Stimulated activated CD4-positive, alpha-beta T cell treated with anti-CD3 and anti-CD28 coated beads, Interleukin-12 subunit alpha, Interleukin-12 subunit beta, amount 100 ng/mL, for 48 hours (primary cell): ENCODE data around the gene PRRT4.
A peak's percentile ranks its signal among the peaks of the same experiment; 100 is the strongest.

Source experiments
- DNase-seq, 3 donors: peaks; one replicate each; pipeline ENCODE4 v3.0.0-alpha.2; 2020; ENCODE audit warnings: low read depth in 2 of 3, low spot score in 1 of 3

Gene PRRT4

DNA sequence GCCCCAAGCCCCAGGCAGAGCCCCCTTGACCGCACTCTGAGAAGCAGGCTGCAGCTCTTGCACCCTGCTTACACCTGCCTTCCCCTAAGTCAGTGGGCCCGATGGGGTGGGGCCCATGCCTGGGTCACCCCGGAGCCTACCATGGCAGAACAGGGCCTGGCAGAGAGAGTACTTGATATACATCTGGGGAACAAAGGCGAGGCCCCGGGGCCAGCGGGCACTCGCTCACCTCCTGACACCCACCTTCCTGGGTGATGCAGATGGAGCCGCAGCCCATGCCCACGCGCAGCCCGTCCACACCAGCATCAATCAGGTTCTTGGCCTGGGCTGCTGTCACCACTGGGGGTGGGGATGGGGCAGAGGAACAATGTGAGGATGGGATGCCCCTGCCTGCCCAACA is 34.9 kb upstream of the PRRT4 start:
- no peak for DNase-seq

DNA sequence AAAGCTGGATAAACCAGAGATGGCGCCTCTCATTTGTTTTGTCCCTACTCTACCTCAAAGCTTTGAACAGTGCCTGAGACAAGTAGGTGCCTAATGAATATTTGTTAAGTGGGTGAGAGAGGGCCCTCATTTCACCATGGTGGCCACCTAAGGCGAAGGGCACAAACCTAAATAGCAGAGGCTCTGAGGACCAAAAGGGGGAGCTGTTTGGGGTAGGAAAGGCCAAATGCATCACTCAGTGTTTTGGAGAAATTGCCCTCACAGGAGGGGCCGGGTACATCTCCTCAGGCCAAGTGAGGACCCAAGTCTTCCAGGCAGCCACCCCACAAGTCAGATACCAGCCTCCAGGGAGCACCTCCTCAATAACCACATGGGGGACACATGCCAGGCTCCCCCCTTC is 34.3 kb upstream of the PRRT4 start:
- no peak for DNase-seq

- DNase-seq: no peak
These were observed 33.5 kb upstream of the PRRT4 start for GRCh38 chr7:128394904-128395496.

DNA sequence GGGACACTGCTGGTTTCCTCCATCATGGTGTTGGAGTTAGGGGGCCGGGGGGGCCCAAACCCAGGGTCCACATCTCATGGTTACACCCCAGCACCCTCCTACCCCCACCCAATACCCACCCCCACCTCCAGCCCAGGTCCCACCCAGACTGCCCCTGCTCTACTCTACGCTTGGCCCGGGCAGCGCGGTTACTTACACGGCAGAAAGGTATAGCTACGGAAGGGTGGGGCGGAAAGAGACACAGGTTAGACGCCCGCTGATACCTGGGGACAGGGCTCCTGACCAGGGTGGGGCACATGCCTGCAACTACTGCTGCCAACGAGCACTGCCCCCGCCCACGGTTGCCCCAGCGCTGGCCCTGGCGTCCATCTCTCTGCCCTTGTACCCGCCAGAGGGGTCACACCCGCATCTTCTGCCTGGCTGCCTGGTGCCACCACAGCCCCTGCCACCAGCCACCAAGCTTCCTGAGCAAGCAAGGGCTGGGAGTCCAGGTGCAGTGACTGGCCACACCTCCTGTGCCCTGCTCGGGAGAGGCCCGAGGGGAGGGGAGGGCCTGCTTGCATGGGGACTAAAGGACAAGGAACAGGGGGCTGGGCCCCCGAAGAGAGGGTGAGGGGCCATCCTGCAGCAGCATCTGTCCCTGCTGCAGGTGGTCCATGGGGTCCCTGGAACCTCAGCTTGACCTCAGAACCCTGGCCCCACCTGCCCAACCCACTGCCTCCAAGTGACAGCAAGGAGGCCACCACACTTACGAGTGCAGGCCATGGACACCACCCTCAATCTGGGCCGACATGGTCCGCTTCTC is 32.2 kb upstream of the PRRT4 start:
- DNase-seq: no peak

DNA sequence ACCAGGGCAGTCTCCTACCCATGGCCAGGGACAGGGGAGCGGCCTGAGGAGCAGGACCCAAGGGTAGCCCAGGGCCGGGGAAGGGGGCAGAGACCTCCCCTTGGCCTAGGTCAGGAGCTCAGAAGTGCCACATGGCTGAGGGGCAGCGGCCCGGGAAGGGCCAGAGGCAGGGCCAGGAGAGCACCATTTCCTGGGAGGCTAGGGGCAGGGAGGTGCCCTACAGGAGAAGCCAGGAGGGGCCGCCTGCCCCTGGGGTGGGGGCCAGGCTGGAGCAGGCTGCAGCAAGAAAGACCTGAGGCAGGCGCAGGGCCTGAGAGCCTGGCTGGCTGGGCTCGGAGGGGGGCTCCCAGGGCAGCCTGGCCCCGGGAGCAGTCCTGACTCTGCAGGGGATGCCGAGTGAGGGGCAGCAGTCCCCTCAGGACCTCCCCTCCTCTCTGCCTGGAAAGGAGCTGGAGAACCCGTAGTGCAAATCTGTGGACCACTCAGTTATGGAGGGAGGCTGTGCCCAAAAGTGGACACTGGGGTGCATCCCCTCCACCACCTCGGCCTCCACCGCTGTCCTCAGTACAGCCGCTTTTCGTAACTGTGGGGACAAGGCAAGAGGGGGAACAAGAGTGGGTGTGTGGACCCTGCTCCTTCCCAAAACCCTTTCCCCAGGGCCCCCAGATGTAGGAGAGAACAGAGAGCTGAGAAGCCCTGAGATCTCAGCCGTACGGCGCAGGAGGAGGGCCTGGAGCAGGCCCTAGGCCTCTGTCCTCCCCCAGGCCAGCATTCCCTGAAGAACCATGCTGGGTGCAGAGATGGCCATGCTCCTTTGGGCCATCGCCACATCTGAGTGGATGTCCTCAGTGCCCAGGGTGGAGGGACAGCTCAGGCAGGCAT is 31.2 kb upstream of the PRRT4 start:
- no peak for DNase-seq

- DNase-seq: no peak
These were observed 30.3 kb upstream of the PRRT4 start for GRCh38 chr7:128391805-128392204.

GRCh38 chr7:128390871-128391565 is 29.5 kb upstream of the PRRT4 start:
- DNase-seq: no peak

DNA sequence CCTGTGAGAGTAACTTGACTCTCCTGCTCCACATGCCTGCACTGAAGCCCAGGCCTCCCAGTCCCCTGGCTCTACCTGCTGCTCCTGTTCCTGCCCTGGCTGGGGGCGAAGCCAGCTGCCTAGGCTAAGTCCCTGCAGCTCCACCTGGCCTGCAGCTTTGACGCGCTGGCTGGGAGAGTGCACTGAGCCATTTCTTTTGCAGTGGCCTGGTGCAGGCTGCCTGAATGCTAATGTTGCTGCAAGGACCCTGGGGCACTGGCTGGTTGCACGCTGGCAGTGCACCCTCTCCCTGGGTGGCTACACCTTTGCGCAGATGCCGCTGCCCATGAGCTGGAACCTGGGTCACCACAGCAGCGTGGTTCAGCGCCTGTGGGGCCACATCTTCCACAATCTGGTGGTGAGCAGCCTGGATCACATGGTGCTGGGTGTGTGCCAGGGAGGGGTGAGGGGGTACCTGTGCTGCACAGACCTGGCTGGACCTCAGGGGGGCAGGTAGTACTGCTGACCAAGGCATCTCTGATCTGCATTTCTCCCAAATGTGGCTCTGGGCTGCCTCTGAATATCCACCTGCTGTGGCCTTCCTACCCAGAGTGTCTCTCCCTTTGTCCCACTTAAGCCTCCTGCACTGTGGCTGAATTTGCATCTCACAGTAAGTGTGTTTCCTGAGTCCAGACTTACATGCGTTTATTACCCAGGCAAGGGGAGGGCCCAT is 28.3 kb upstream of the PRRT4 start:
- DNase-seq: no peak

DNA sequence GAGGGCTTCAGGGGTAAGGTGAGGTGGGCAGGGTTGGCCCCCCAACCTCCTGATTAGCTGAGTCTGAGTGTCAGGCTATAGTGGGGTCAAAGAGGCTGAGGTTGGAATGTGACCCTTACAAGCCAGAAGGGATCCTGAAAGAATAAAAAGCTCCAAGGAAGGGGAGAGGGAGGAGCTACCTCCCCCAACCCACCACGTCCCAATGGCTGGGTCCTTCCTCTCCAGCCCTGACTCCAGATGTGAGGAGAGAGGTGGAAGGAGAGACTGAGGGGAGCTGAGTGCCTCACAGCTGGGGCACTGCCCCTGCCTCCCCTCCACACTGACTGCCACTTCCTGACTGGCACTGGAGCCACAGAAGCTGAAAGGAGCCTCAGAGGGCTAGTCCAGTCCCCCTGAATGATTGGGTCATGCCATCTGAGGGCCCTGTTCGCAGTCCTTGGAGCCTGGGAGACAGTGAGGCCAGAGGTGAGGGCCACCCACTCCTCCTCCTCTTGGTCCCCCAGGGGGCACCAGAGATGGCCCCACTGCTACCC is 27.7 kb upstream of the PRRT4 start:
- no peak for DNase-seq

DNA sequence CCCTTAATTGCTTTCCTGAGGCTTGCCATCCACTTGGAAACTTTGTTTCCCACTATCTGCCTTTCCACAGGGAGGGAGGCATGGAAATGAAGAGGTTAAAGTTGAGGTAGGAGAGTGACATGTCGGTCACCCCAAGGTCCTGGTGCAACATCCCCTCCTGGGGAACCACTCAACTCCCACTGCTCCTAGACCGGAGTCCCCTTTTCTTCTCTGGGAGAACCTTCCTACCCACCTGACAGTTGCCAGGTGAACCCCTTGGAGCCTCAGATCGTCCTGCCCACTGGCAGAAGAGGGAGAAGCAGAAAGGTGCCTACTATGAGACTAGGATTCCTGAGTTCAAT is 26.6 kb upstream of the PRRT4 start:
- no peak for DNase-seq

- peak; percentile 48 to 62 (median 61) for DNase-seq
These were observed 26.0 kb upstream of the PRRT4 start for GRCh38 chr7:128387216-128388144.

DNA sequence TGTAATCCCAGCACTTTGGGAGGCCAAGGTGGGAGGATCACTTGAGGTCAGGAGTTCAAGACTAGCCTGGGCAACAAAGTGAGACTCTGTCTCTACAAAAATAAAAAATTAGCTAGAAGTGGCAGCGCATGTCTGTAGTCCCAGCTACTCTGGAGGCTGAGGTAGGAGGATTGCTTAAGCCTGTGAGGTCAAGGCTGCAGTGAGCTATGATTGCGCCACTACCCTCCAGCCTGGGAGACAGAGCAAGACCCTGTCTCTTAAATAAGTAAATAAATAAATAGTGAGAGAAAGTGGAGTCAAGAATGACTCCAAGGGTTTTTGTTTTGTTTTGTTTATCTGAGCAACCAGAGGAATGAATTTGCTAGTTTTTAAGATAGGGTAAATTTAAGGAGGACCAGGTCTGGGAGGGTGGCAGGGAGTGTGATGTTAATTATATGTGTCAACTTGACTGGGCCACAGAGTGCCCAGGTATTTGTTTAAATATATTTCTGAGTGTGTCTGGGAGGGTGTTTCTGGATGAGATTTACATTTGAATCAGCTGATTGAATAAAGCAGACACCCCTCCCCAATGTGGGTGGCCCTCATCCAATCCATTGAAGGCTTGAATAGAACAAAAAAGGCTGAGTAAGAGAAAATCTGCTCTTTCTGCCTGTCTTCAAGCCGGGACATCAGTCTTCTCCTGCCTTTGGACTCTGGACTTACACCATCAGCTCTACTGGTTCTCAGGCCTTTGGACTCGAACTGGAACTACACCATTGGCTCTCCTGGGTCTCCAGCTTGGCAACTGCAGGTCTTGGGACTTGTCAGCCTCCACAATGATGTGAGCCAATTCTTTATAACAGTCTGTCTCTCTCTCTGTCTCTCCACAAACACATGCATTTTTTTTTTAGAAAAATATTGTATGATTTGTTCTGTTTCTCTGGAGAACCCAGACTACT is 24.8 kb upstream of the PRRT4 start:
- DNase-seq: no peak

- DNase-seq: no peak
These were observed 23.2 kb upstream of the PRRT4 start for GRCh38 chr7:128384726-128385125.

DNA sequence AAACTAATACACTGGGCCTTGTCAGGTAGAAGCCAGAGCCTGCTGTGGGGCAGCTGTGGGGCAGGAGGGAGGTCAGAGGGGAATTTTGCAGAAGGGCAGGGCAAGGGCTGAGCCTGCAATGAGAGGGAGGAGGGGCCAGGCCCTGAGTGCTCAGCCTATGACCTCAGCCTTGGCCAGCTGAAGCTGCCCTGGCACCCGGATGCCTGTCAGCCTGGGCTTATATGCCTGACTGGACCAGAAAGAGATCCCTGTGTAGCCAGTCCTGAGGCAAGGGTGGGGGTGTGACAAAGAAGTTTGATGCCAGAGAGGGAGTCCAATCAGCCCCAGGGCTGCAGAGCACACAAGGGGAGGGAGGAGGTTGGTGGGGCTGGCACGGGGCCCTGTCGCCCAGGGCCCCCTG is 22.3 kb upstream of the PRRT4 start:
- DNase-seq: no peak

DNA sequence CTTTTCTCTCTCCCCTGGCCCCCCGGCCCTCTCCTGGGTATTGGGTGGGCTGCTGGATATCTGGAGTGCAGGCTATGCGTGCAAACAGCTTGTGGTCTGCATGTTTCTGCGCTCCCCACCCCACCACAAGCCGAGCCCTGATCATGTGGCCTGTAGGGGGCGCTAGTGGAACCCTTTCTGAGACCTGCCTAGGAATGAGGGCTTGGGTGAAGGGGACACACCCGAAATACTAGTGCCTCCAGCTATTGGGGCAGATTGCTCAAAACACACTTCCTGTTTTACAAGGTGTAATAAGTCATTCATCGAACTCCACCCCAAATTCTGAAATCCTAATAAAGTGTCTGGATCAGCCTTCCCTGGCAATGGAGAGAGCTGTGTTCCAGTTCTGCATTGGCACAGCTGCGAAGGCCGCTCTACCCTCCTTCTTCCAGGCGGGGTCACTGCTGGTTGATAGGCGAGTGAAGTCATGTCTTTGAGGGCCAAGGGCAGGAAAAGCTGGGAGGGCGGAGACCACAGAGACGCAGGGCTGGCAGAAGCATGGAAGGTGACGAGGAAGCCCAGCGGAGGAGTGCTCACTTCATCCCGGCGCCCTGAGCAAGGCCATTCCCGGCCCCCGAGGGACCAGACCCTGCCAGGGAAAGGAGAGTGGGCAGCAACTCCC is 19.8 kb upstream of the PRRT4 start:
- DNase-seq: peak in 2 of 3 donors; percentile 21 to 52

- DNase-seq: no peak
These were observed 19.1 kb upstream of the PRRT4 start for GRCh38 chr7:128380483-128381106.

- no peak for DNase-seq
These were observed 18.5 kb upstream of the PRRT4 start for GRCh38 chr7:128379900-128380479.
